Activated CD8-positive, alpha-beta memory T cell treated with anti-CD3 and anti-CD28 coated beads, Interleukin-2, amount 50 U/mL, for 4 hours (primary cell): Measurements from ENCODE around the gene LGR4.
A peak's percentile ranks its signal among the peaks of the same experiment; 100 is the strongest.
"Not testable (repeated sequence)": the region's sequence is repeated elsewhere in the genome, so short reads cannot be mapped to it uniquely, and the experiment has no call there.

Experiments used
- DNase-seq: peaks from one replicate; pipeline ENCODE4 v3.0.0-alpha.2; 2020

LGR4 gene

GRCh38 chr11:27472398-27473016, at the start of gene LGR4:
Gene LGR4 (minus strand): TSS chr11:27472790. CDS start chr11:27472302, 488 bp downstream.
- peak; percentile 64 for DNase-seq

DNA sequence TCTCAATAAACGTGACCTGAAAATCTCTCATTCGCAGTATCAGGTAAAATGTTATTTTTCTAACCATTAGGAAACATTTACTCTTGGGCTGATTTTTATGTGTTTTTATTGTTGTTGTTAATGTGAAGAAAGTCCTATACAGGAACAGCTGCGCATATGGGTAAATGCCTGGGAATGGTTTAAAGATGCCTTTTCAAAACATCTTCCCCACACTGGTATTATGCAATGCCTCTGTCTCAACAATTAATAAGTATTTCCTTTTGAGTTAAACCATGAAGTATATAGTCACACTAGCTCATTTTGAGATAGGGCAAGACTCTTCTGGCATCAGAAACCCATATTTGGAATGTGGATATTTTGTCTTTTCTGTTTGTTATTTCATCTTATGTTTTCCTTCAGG, 47.6 kb upstream of the LGR4 start:
- no peak for DNase-seq

GRCh38 chr11:27518518-27518917, 45.9 kb upstream of the LGR4 start:
- DNase-seq: no peak

GRCh38 chr11:27517490-27517889, 44.9 kb upstream of the LGR4 start:
- DNase-seq: not testable (repeated sequence)

GRCh38 chr11:27514558-27514957, 42.0 kb upstream of the LGR4 start:
- no peak for DNase-seq

DNA sequence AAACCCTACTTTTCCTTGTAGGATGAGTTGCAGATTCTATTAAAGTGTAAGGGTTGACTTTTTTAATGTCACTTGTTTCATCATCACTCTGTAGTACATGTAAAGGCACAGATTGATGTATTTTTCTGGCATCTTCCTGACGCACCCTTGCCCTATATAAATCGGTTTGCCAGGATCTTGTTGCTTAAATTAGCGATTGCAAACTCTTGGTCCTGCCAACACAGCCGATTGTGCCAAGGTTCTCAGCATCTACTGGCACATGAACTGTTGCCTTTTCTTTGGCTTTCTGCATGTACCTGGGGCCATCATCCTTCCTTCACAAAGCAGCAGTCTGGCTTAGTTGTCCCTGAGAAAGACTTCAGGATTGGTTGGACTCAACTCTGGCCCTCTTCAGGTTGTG, 41.5 kb upstream of the LGR4 start:
- DNase-seq: no peak

DNA sequence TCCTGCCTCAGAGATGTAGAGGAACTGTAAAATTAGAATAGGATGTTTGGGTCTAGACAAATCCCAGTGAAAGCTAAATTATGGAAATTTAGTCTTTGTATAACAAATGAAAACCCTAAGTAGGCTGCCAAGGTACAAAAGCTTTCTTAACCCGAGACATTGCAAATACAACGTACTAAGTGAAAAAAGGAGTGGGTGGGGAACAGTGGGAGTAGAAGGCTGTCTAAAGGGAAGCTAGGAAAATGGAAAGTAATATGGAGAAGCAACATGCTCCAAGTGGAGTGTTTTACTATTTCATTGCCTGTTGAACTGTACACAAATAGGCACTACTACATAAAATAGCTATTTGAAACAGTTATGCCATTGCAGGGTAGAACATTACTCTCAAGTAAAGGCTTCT, 40.8 kb upstream of the LGR4 start:
- no peak for DNase-seq

DNA sequence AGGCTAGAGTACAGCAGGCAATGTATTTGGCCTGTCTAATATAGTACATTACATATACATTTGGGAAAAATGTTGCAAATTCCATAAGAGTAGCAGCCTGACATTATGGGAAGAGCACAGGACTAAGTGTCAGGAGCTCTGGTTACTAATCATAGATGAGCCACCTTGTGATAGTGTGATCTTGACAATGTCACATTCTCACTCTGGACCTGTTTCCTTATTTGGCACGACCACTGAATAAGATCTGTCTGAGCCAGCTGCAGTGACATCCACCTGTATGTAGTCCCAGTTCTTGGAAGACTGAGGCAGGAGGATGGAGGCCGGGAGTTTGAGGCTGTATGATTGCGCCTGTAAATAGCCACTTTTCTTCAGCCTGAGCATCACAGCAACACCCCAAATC, 39.6 kb upstream of the LGR4 start:
- no peak for DNase-seq

DNA sequence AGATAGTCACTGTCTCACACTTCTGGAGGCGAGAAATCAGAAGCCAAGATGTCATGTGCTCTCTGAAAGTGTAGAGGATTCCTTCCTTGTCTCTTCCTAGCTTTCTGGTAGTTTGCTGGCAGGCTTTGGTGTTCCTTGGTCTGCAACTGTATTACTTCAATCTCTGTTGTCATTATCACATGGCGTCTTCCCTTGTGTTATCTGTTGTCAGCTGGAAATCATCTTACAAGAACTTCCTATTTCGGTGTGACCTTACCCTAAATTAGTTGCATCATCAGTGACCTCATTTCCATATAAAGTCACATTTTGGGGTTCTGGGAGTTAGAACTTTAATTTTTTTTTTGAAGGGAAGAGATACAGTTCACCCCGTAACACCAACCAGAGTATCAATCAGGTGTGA, 37.3 kb upstream of the LGR4 start:
- no peak for DNase-seq

GRCh38 chr11:27507557-27508322, 35.1 kb upstream of the LGR4 start:
- no peak for DNase-seq

DNA sequence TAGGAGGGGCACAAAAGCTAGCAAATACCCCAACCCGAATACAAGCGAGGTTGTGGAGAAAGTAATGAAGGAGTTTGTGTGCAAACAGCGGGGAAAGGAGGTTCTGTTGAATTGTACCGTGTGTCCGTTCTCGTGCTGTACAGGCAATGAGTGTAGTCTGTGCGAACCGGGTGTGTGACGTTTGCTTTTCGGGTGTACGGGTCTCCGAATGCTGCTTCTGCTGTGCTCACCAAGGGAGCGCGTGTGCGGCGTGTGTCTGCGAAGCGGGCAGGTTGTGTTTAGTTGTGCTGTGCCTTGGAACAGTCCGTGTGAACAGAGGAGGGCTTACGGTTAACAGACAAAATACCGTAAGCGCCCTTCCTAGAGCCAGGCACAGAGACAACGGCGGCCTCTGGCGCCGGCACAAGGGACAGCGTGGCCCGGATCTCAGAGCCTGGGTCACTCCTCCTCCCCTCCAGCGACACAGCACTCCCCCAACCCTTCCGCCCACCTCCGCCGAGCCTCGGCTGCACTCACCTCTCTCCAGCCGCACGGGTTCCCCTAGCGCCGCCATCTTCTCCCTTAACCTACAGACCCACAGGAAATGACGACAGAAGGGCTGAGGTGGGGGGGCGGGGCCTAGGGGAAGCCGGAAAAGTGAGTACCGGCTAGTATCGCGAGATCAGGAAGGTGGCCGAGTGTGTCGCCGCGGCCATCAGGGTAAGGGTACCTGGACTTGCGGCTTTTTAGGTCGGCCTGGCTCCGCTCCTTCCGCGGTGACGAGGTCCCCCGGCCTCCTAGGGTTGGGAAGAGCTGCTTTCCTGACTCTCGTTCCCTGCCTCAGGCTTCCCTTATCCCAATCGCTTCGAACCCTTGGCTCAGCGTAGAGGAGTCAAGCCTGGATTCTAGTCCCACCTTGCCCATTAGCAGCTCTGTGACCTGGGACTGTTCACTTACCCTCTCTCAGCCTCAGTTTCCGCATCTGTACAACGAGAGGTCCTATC, 33.9 kb upstream of the LGR4 start, which contains the start of gene LIN7C:
Gene LIN7C (minus strand): TSS at position 570 of the 983 bp plus-strand sequence. CDS start 17 bp downstream, at position 553.
- peak; percentile 95 for DNase-seq

GRCh38 chr11:27505781-27506180, 33.2 kb upstream of the LGR4 start:
- DNase-seq: no peak

- no peak for DNase-seq
Measured at GRCh38 chr11:27504205-27504604, 31.6 kb upstream of the LGR4 start.

GRCh38 chr11:27501100-27501499, 28.5 kb upstream of the LGR4 start:
- DNase-seq: no peak

GRCh38 chr11:27497911-27498310, 25.3 kb upstream of the LGR4 start:
- DNase-seq: no peak

GRCh38 chr11:27497284-27497866, 24.8 kb upstream of the LGR4 start:
- DNase-seq: no peak

GRCh38 chr11:27496461-27496860, 23.9 kb upstream of the LGR4 start:
- no peak for DNase-seq

- no peak for DNase-seq
Measured at GRCh38 chr11:27495710-27496300, 23.2 kb upstream of the LGR4 start.

- no peak for DNase-seq
Measured at GRCh38 chr11:27489092-27489491, 16.5 kb upstream of the LGR4 start.

DNA sequence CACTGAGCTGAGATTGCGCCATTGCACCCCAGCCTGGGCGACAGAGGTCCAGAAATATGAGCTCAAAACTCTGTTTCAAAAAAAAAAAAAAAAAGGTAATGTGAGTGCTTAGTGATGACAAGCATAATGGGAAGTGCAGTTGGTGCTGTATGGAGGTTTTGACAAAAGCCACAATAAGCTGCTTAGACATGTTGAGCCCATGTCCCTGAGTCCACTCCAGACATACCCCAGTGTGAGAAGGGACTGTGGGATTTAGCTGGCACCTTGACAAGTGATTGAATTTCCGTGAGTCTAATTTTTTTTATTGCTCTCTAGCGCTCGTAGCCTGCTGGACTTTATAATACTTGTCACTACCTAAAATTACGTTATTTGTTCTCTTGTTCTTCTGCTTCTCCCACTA, 15.1 kb upstream of the LGR4 start:
- no peak for DNase-seq

DNA sequence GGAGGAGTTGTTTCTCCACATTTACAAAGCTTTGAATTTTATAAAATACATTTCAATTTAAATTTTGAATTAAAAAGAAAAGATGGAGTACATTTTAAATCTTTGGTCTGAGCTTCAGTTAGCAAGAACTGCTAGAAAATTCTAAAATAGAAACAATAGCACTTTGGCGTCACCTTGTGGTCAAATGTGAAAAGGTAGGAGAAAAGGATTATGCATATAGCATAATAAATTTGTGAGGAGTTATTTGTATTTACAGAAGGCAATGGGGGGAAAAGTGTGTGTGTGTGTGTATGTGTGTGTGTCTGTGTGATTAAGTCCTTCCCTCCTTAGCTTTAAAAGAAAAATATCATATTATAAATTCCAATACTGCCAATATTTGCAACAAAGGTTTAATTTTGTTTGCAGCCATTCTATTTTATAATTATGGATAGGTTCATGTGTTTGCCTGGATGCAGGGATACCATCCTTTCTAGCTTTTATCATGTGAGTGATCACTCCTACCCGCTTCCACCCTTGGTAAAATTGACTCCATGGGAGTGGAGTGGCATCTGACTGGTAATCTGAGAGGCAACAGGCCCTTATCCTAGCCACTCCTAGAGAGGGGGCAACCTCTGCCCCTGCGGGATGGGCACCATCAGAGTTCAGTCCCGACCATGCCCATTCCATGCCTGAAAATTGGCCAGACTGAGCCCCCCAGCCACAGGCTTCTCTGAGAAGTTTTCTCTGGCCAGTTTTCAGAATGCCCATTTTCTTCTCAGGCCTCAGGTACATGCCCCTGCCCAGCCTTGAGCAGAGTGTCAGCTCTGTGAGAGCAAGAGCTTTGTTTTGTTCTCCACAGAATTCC, 13.6 kb upstream of the LGR4 start:
- DNase-seq: no peak

DNA sequence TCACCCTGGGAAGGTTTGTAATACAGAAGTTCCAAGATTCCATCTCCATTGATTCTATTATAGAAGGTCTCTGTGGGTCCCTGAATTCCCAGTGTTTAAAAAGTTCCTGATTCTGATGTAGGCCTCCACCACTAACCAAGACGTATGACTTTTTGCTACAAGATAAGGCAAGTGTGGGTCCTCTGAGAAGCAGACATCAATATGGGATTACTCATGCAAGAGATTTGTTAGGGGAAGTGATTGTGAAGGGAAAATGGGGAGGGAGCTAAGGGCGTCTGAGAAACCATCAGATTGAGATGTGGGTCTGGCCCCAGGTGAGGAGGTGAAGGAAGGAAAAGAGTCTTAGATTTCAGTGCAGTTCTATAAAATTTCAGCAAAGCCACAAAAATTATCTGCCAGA, 10.2 kb upstream of the LGR4 start:
- DNase-seq: no peak
